CD14-positive monocyte (primary cell): ENCODE results near the gene CRISPLD2. TPM values are rescaled to one million over a fixed set of nuclear protein-coding genes. Genes with fewer than 3 reads are reported as not detected.
A peak's percentile ranks its signal among the peaks of the same experiment; 100 is the strongest.

ENCODE experiments used
- DNase-seq, 3 donors: peaks; one replicate each; pipeline ENCODE4 v3.0.0-alpha.2; 2011 to 2022
- H2AFZ ChIP-seq: 2 replicates; pipeline ENCODE4 v1.6.0; 2012; ENCODE audit warnings: mild to moderate bottlenecking, low read depth, low read length, inconsistent platforms; ENCODE audit not compliant: insufficient read depth, poor library complexity, severe bottlenecking
- H3K27ac ChIP-seq, 2 donors: 1 replicate in 1 of 2; 2 replicates in 1 of 2; pipeline ENCODE4 v1.5.1; 2012 to 2013; ENCODE audit warnings: low read length in 2 of 2, control low read depth in 1 of 2, inconsistent platforms in 1 of 2, low read depth in 1 of 2, mild to moderate bottlenecking in 1 of 2
- H3K27me3 ChIP-seq, 2 donors: one replicate each; pipeline versions ENCODE4 v1.6.0 to v1.6.1; 2011 to 2013; ENCODE audit warnings: low read length in 2 of 2; ENCODE audit not compliant: control insufficient read depth in 2 of 2, insufficient read depth in 2 of 2
- H3K36me3 ChIP-seq, 2 donors: replicated peaks in 1 of 2; 1 replicate in 1 of 2; 2 replicates in 1 of 2; pipeline versions ENCODE4 v1.5.1 to v1.6.1; 2012 to 2013; ENCODE audit warnings: low read length in 2 of 2, control low read depth in 1 of 2, inconsistent platforms in 1 of 2, mild to moderate bottlenecking in 1 of 2; ENCODE audit not compliant: insufficient read depth in 2 of 2, control insufficient read depth in 1 of 2
- H3K4me1 ChIP-seq, 2 donors: 1 replicate in 1 of 2; 2 replicates in 1 of 2; pipeline versions ENCODE4 v1.5.1 to v1.6.1; 2012 to 2013; ENCODE audit warnings: low read length in 2 of 2, control low read depth in 1 of 2, inconsistent platforms in 1 of 2, mild to moderate bottlenecking in 1 of 2, moderate library complexity in 1 of 2; ENCODE audit not compliant: insufficient read depth in 2 of 2, control insufficient read depth in 1 of 2
- H3K4me2 ChIP-seq: replicated peaks from 2 replicates; pipeline ENCODE3; 2012; ENCODE audit warnings: low read length, moderate library complexity, mild to moderate bottlenecking; ENCODE audit not compliant: poor library complexity, severe bottlenecking; ENCODE audit errors: extremely low read depth
- H3K4me3 ChIP-seq, 3 experiments: fragments of 200-600 bp in 1 of 3; sonication (generic) in 1 of 3; replicated peaks in 1 of 3; 1 replicate in 2 of 3; 2 replicates in 1 of 3; pipeline ENCODE4 v1.5.1; 2011 to 2013; ENCODE audit warnings: low read length in 3 of 3, mild to moderate bottlenecking in 3 of 3, control low read depth in 2 of 3, low read depth in 2 of 3, inconsistent platforms in 1 of 3, moderate library complexity in 1 of 3
- H3K79me2 ChIP-seq: 2 replicates; pipeline ENCODE4 v1.6.0; 2012; ENCODE audit warnings: mild to moderate bottlenecking, control low read depth, inconsistent platforms, low read length, moderate library complexity; ENCODE audit not compliant: insufficient read depth
- H3K9ac ChIP-seq: 2 replicates; pipeline ENCODE4 v1.6.0; 2017; ENCODE audit warnings: low read length, mild to moderate bottlenecking; ENCODE audit not compliant: insufficient read depth, poor library complexity, severe bottlenecking
- H3K9me3 ChIP-seq, 2 donors: replicated peaks in 1 of 2; 1 replicate in 1 of 2; 2 replicates in 1 of 2; pipeline versions ENCODE4 v1.5.1 to v1.6.1; 2012 to 2013; ENCODE audit warnings: low read length in 2 of 2, control low read depth in 1 of 2; ENCODE audit not compliant: control insufficient read depth in 1 of 2, insufficient read depth in 1 of 2
- H4K20me1 ChIP-seq: 2 replicates; pipeline ENCODE4 v1.6.0; 2012; ENCODE audit warnings: mild to moderate bottlenecking, low read length, control low read depth, moderate library complexity; ENCODE audit not compliant: insufficient read depth
- H3K27ac Mint-ChIP-seq, 7 donors: one replicate each; pipeline ENCODE4 v1.8.0; 2020; ENCODE audit warnings: mild to moderate bottlenecking in 7 of 7, mixed read lengths in 7 of 7, moderate library complexity in 6 of 7, inconsistent platforms in 2 of 7
- H3K27me3 Mint-ChIP-seq, 3 donors: one replicate each; pipeline ENCODE4 v1.8.0; 2021 to 2022; ENCODE audit warnings: low read depth in 3 of 3, mild to moderate bottlenecking in 3 of 3, mixed read lengths in 3 of 3, moderate library complexity in 3 of 3, inconsistent platforms in 1 of 3
- H3K36me3 Mint-ChIP-seq, 2 donors: one replicate each; pipeline ENCODE4 v1.8.0; 2020; ENCODE audit warnings: mixed read lengths in 2 of 2, inconsistent platforms in 1 of 2, mild to moderate bottlenecking in 1 of 2
- H3K4me1 Mint-ChIP-seq: one replicate; pipeline ENCODE4 v1.8.0; 2020; ENCODE audit warnings: mild to moderate bottlenecking, mixed read lengths
- H3K4me3 Mint-ChIP-seq, 2 donors: one replicate each; pipeline ENCODE4 v1.8.0; 2020; ENCODE audit warnings: mild to moderate bottlenecking in 2 of 2, mixed read lengths in 2 of 2, moderate library complexity in 1 of 2
- H3K9me3 Mint-ChIP-seq, 7 donors: one replicate each; pipeline ENCODE4 v1.8.0; 2020 to 2022; ENCODE audit warnings: mixed read lengths in 7 of 7, mild to moderate bottlenecking in 6 of 7, moderate library complexity in 6 of 7, inconsistent platforms in 2 of 7
- WGBS: methylation state at CpG from one replicate; pipeline ENCODE4 v1.1.5; 2013; ENCODE audit warnings: missing lambda C conversion rate; ENCODE audit not compliant: insufficient coverage; 5-methylcytosine and 5-hydroxymethylcytosine counted together
- intact Hi-C, 2 donors: fragments of 100-400 bp; cut with micrococcal nuclease; formaldehyde crosslinking; loops; one replicate each; pipeline versions ENCODE4 v1.15.0 to v1.15.1; 2023
- polyA plus RNA-seq, 3 donors: library from polyadenylated mRNA; depleted of rRNA in 1 of 3; unstranded in 2 of 3; stranded (reverse) in 1 of 3; fragments of 300-500 nt in 2 of 3; fragments of >200 nt in 1 of 3; fragmentation: Illumina TruSeq in 2 of 3; gene quantifications; 1 replicate in 2 of 3; 2 replicates in 1 of 3; pipeline ENCODE4 v1.2.3, GENCODE V29; 2012 to 2021
- TF ChIP-seq, protein P1 (sequence below): fragments of 200-600 bp; IDR thresholded peaks from one replicate; pipeline ENCODE4 v1.8.0; 2022; ENCODE audit warnings: antibody characterized with exemption, mild to moderate bottlenecking

CRISPLD2 gene
- polyA plus RNA-seq, 3 donors: 40.7 to 90.4 (median 69.0) TPM

DNA sequence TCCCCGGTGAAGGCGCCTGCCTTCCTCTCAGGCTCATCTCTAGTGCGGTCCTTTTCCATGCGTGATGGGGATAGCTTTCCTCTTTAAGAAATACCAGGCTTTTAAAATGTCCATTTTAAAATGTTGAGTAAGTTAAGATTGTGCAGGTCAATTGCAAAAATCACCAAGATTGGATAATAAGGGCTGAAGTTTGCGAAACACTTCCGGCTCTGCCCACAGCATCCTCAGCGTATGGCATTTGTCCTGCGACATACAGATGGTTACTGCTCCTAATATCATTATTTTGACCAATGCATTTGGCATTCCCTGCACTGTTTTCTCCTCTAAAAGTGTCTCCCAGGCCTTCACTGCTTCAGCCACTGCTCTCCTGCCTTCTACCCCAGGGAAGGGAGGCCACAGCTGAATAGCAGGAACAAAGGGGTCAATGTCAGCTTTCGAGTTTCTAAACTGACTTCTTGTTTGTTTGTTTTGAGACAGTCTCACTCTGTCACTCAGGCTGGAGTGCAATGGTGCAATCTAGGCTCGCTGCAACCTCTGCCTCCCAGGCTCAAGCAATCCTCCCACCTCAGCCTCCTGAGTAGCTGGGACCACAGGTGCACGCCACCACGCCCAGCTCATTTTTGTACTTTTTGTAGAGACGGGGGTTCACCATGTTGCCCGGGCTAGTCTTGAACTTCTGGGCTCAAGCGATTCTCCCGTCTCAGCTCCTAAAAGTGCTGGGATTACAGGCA is 91.9 kb downstream of the CRISPLD2 start:
- peaks cover 74 to 81% of the 10 kb centered on the region in 2 donors for H3K4me1 ChIP-seq
- peaks cover 79% of the 10 kb centered on the region for H3K4me1 Mint-ChIP-seq
- H3K9me3 Mint-ChIP-seq: peaks cover 0 to 2% (median 0%) of the 10 kb centered on the region in 7 donors

DNA sequence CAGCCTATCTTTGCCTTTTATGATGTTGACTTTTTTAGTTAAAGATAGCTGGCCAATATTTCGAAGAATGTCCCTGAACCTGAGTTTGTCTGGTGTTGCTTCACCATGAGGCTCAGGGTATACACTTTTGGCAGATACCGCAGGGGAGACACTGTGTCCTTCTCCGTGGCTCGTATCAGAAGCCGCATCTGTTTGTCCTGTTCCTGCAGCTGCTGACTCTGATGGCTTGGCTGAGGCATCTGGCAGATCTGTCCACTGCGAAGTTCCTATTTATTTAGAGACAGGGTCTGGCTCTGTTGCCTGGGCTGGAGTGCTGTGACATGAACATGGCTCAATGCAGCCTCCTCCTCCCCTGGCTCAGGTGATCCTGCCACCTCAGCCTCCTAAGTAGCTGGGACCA is 93.5 kb downstream of the CRISPLD2 start:
- Mint-ChIP-seq H3K9me3 (peaks cover 0 to 2% (median 0%) of the 10 kb centered on the region in 7 donors), H3K27ac (peak overlapping the region in 6 of 7 donors; percentile 15 to 99 (median 70)), H3K27me3 (peaks cover 7 to 18% (median 16%) of the 10 kb centered on the region in 3 donors), H3K4me3 (peak overlapping the region in 1 of 2 donors; percentile 21), H3K4me1 (peaks cover 67% of the 10 kb centered on the region), H3K36me3 (peaks cover 1 to 4% of the 10 kb centered on the region in 2 donors)
- H3K9me3 ChIP-seq: no peaks in the 10 kb centered on the region
- H3K36me3 ChIP-seq: no peaks in the 10 kb centered on the region
- H3K4me2 ChIP-seq: no peak overlapping the region
- H4K20me1 ChIP-seq: no peaks in the 10 kb centered on the region
- 3% methylated on average over 6 of the region's 6 CpGs for WGBS
- H3K9ac ChIP-seq: no peak overlapping the region
- intact Hi-C loops: no loop called here
- TF ChIP-seq, protein P1, sequence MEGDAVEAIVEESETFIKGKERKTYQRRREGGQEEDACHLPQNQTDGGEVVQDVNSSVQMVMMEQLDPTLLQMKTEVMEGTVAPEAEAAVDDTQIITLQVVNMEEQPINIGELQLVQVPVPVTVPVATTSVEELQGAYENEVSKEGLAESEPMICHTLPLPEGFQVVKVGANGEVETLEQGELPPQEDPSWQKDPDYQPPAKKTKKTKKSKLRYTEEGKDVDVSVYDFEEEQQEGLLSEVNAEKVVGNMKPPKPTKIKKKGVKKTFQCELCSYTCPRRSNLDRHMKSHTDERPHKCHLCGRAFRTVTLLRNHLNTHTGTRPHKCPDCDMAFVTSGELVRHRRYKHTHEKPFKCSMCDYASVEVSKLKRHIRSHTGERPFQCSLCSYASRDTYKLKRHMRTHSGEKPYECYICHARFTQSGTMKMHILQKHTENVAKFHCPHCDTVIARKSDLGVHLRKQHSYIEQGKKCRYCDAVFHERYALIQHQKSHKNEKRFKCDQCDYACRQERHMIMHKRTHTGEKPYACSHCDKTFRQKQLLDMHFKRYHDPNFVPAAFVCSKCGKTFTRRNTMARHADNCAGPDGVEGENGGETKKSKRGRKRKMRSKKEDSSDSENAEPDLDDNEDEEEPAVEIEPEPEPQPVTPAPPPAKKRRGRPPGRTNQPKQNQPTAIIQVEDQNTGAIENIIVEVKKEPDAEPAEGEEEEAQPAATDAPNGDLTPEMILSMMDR: no peak
- H3K4me1 ChIP-seq: peaks cover 59 to 68% of the 10 kb centered on the region in 2 donors
- peak in 2 of 3 donors; percentile 32 to 42 for DNase-seq
- H3K79me2 ChIP-seq: no peaks in the 10 kb centered on the region
- H3K4me3 ChIP-seq: peak overlapping the region in 1 of 3 experiments; percentile 4
- H2AFZ ChIP-seq: peak overlapping the region; percentile 26
- peaks cover 0 to 2% of the 10 kb centered on the region in 2 donors for H3K27me3 ChIP-seq
- H3K27ac ChIP-seq: peak overlapping the region in 1 of 2 donors; percentile 89

More for the DNA sequence above, 91.9 kb downstream of the CRISPLD2 start:
- TF ChIP-seq, protein P1: no peak
- intact Hi-C loops: loop anchor here in 1 of 2 donors (2.0 kb wide), 1 partner anchor 17 kb away; no protein-coding TSS in a partner anchor
- H3K9me3 ChIP-seq: no peaks in the 10 kb centered on the region
- peak overlapping the region; percentile 39 for H2AFZ ChIP-seq
- H3K79me2 ChIP-seq: no peaks in the 10 kb centered on the region
- DNase-seq: peak; percentile 83 to 92 (median 87)
- peak overlapping the region; percentile 66 for H3K4me2 ChIP-seq
- Mint-ChIP-seq H3K4me3 (peak overlapping the region; percentile 73 to 81), H3K27ac (peak overlapping the region; percentile 96 to 99 (median 98)), H3K27me3 (peaks cover 5 to 7% (median 7%) of the 10 kb centered on the region in 3 donors), H3K36me3 (peaks cover 5 to 16% of the 10 kb centered on the region in 2 donors)
- H3K4me3 ChIP-seq: peak overlapping the region in 1 of 3 experiments; percentile 53
- H3K27me3 ChIP-seq: no peaks in the 10 kb centered on the region
- no peaks in the 10 kb centered on the region for H4K20me1 ChIP-seq
- H3K9ac ChIP-seq: no peak overlapping the region
- H3K36me3 ChIP-seq: peaks cover 0 to 2% of the 10 kb centered on the region in 2 donors
- H3K27ac ChIP-seq: peak overlapping the region; percentile 87 to 89
- WGBS: 39% methylated on average over 10 of the region's 16 CpGs
